DND-41 (cell line): ENCODE measurements around the gene PPIC.

Experiments
- ATAC-seq: fragments of 200-7000 bp; cut with Tn5 transposase; 3 replicates; pipeline ENCODE4 v1.9.1; 2021; ENCODE audit warnings: low read depth; ENCODE audit not compliant: insufficient read depth
- DNase-seq: peaks from one replicate; pipeline ENCODE4 v3.0.0-alpha.2; 2020
- H2AFZ ChIP-seq: 2 replicates; pipeline ENCODE4 v1.6.0; 2012; ENCODE audit warnings: low read depth, low read length
- H3K27ac ChIP-seq: 2 replicates; pipeline ENCODE4 v1.5.1; 2012; ENCODE audit warnings: low read length, inconsistent platforms
- H3K27me3 ChIP-seq: fragments of 200-600 bp; sonication (generic); 2 replicates; pipeline ENCODE4 v1.6.0; 2012; ENCODE audit warnings: low read length, mild to moderate bottlenecking, inconsistent platforms; ENCODE audit not compliant: insufficient read depth, poor library complexity
- H3K36me3 ChIP-seq: 2 replicates; pipeline ENCODE4 v1.5.1; 2012; ENCODE audit warnings: low read length, inconsistent platforms; ENCODE audit not compliant: insufficient read depth
- H3K4me1 ChIP-seq: 2 replicates; pipeline ENCODE4 v1.5.1; 2012; ENCODE audit warnings: mild to moderate bottlenecking, low read length; ENCODE audit not compliant: insufficient read depth
- H3K4me2 ChIP-seq: 2 replicates; pipeline ENCODE4 v1.6.0; 2012; ENCODE audit warnings: mild to moderate bottlenecking, moderate library complexity, low read length, inconsistent platforms; ENCODE audit not compliant: insufficient read depth
- H3K4me3 ChIP-seq, 2 experiments: fragments of 200-600 bp in 1 of 2; shearing (Covaris generic) in 1 of 2; 2 replicates each; pipeline ENCODE4 v1.5.1; 2012 to 2016; ENCODE audit warnings: inconsistent platforms in 2 of 2, low read length in 2 of 2, mild to moderate bottlenecking in 2 of 2, low read depth in 1 of 2, moderate library complexity in 1 of 2
- H3K79me2 ChIP-seq: 2 replicates; pipeline ENCODE4 v1.6.0; 2012; ENCODE audit warnings: low read length, inconsistent platforms; ENCODE audit not compliant: insufficient read depth
- H3K9ac ChIP-seq: 2 replicates; pipeline ENCODE4 v1.6.0; 2012; ENCODE audit warnings: low read depth, mild to moderate bottlenecking, inconsistent platforms, low read length, moderate library complexity
- H3K9me3 ChIP-seq: 2 replicates; pipeline ENCODE4 v1.5.1; 2012; ENCODE audit warnings: low read length, moderate library complexity, mild to moderate bottlenecking, inconsistent platforms; ENCODE audit not compliant: insufficient read depth, severe bottlenecking
- H4K20me1 ChIP-seq: 2 replicates; pipeline ENCODE4 v1.6.0; 2012; ENCODE audit warnings: low read length; ENCODE audit not compliant: insufficient read depth
- EZH2 ChIP-seq: IDR thresholded peaks from 3 replicates; pipeline ENCODE4 v1.6.1; 2012; ENCODE audit warnings: borderline replicate concordance, low read depth, mild to moderate bottlenecking, moderate library complexity, low read length, inconsistent platforms; ENCODE audit not compliant: severe bottlenecking
- TF ChIP-seq, protein P1 (sequence below): IDR thresholded peaks from 2 replicates; pipeline ENCODE4 v1.5.1; 2012; ENCODE audit warnings: borderline replicate concordance, low read length, moderate library complexity, mild to moderate bottlenecking; ENCODE audit not compliant: poor library complexity, severe bottlenecking; ENCODE audit errors: extremely low read depth

The PPIC gene

DNA sequence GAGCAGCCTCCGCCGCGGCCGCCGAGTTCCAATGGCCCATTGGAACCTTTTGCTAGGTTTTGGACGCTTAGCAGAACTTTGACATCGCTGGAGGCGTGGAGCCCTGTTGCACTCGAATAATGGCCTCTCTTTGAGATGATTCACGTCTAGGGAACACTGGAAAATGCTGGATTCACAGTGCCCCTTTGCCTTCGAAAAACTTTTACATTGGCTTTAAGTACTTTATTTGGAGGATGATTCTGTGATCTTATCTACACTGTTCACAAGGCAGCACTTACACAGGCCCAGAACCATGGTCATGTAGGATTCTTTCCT, 536 bp upstream of the PPIC start:
- Histone ChIP-seq H3K4me2 (no peak overlapping the region), H3K9ac (no peak overlapping the region)

DNA sequence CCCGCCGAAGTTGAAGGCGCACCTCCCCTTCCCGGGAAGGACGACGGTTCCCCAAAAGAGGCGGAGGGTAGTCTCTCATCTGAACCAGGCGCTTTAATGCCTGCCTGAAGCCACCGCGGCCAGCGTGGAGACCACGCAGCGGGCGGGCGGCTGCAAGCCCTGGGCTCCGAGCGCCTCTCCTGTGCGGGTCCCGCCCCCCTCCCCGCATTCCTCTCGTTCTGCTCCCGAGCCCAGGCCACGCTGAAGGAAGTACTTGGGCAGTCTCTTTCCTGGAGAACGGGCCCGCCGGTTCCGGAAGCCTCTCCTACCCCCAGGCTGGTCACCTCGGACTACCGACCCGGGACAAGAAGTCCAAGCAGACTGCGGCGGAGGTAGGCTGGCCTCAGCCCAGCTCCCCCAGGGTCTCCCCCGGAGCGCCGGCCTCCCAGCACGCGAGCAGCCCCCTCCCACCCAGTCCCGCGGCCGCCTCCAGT, 571 bp downstream of the PPIC start:
- H4K20me1 ChIP-seq, result no peaks in the 10 kb centered on the region
- H3K36me3 ChIP-seq, result no peaks in the 10 kb centered on the region
- no peak overlapping the region for H2AFZ ChIP-seq
- H3K9ac ChIP-seq, result no peak overlapping the region
- peaks cover 8% of the 10 kb centered on the region for H3K9me3 ChIP-seq
- no peak overlapping the region for H3K27ac ChIP-seq
- ATAC-seq (no peak), DNase-seq (no peak)
- no peak overlapping the region for H3K4me2 ChIP-seq
- TF ChIP-seq, protein P1, sequence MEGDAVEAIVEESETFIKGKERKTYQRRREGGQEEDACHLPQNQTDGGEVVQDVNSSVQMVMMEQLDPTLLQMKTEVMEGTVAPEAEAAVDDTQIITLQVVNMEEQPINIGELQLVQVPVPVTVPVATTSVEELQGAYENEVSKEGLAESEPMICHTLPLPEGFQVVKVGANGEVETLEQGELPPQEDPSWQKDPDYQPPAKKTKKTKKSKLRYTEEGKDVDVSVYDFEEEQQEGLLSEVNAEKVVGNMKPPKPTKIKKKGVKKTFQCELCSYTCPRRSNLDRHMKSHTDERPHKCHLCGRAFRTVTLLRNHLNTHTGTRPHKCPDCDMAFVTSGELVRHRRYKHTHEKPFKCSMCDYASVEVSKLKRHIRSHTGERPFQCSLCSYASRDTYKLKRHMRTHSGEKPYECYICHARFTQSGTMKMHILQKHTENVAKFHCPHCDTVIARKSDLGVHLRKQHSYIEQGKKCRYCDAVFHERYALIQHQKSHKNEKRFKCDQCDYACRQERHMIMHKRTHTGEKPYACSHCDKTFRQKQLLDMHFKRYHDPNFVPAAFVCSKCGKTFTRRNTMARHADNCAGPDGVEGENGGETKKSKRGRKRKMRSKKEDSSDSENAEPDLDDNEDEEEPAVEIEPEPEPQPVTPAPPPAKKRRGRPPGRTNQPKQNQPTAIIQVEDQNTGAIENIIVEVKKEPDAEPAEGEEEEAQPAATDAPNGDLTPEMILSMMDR, result no peak
- TF ChIP-seq EZH2, result no peak
- H3K4me1 ChIP-seq, result no peaks in the 10 kb centered on the region
- H3K27me3 ChIP-seq, result no peaks in the 10 kb centered on the region
- H3K79me2 ChIP-seq, result no peaks in the 10 kb centered on the region
- no peak overlapping the region for H3K4me3 ChIP-seq

More for the DNA sequence above, 536 bp upstream of the PPIC start:
- Histone ChIP-seq H3K79me2 (no peaks in the 10 kb centered on the region), H3K4me3 (no peak overlapping the region), H3K36me3 (no peaks in the 10 kb centered on the region), H3K27ac (no peak overlapping the region), H2AFZ (no peak overlapping the region), H4K20me1 (no peaks in the 10 kb centered on the region), H3K9me3 (peaks cover 8% of the 10 kb centered on the region), H3K27me3 (no peaks in the 10 kb centered on the region), H3K4me1 (no peaks in the 10 kb centered on the region)
- TF ChIP-seq, protein P1, result no peak
- TF ChIP-seq EZH2, result no peak
- ATAC-seq, result no peak
- DNase-seq, result no peak

DNA sequence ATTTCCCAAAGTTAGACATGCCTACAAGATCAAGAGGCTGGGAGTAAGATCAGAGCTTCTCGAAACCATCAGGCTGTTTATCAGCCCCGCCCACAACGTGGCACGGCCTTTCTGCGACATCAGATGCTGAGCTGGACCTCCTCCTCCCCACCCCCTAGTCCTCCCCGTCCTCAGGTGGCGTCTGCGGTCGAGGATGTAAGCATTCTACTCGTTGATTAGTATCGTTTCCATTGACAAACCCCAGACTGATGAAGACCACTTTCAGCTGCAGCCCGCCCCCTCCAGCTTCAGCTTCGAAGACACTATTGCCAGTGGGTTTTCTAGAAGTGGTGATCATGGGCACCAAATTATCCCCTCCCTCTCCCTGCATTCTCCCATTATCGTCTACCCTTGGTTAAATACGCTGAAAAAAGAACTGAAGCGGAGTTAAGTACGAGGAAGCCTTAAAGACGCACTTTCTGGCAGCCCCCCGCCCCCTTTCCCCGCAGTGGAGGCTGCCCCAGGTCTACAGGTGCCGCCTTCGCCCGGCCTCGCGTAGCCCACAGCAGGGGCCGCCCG, 1.1 kb downstream of the PPIC start:
- no peaks in the 10 kb centered on the region for H3K27me3 ChIP-seq
- H3K79me2 ChIP-seq, result no peaks in the 10 kb centered on the region
- no peaks in the 10 kb centered on the region for H3K4me1 ChIP-seq
- H3K9ac ChIP-seq, result no peak overlapping the region
- H3K4me2 ChIP-seq, result no peak overlapping the region
- no peak for ATAC-seq
- H3K36me3 ChIP-seq, result no peaks in the 10 kb centered on the region
- no peak overlapping the region for H3K27ac ChIP-seq
- no peak for DNase-seq
- no peak for TF ChIP-seq EZH2
- TF ChIP-seq, protein P1, result no peak
- peaks cover 8% of the 10 kb centered on the region for H3K9me3 ChIP-seq
- H2AFZ ChIP-seq, result no peak overlapping the region
- no peaks in the 10 kb centered on the region for H4K20me1 ChIP-seq
- H3K4me3 ChIP-seq, result no peak overlapping the region
